Omental fat pad (tissue), 4 donors: ENCODE measurements around the gene CHCHD3. TPM values are rescaled to one million over a fixed set of nuclear protein-coding genes. Genes with fewer than 3 reads are reported as not detected.

Experiments
- ATAC-seq: fragments of 150-250 bp; one replicate; pipeline ENCODE4 v1.9.1; 2016; ENCODE audit warnings: mild to moderate bottlenecking, moderate library complexity; ENCODE audit not compliant: low FRiP score
- DNase-seq: peaks from one replicate; pipeline ENCODE4 v3.0.0-alpha.2; 2019; ENCODE audit warnings: low spot score
- total RNA-seq, 4 donors: library from RNA; depleted of rRNA; stranded (reverse); fragments of >200 nt; gene quantifications; one replicate each; pipeline ENCODE4 v1.1.0, GENCODE V29; 2016
- TF ChIP-seq, protein P1 (sequence below), 3 donors: fragments of 450-650 bp; IDR thresholded peaks; one replicate each; pipeline ENCODE4 v1.5.1; 2016 to 2017; ENCODE audit warnings: antibody characterized with exemption in 3 of 3, mild to moderate bottlenecking in 3 of 3, moderate library complexity in 2 of 3

Gene CHCHD3
- total RNA-seq, 4 donors from 2014 or later = 53.0 to 63.1 (median 56.5) TPM

DNA sequence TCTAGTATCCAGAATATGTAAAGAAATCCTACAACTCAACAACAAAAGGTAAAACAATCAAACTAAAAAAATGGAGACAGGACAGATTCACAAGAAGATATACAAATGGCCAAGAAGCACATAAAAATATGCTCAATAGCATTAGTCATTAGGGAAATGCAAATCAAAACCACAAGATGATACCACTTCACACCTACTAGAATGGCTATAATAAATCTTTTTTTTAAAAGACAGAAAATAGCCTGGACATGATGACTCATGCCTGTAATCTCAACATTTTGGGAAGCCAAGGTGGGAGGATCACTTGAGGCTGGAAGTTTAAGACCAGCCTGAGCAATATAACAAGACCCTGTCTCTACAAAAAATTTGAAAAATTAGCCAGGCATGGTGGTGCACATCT, 27.9 kb upstream of the CHCHD3 start:
- ATAC-seq (no peak), DNase-seq (no peak)
- TF ChIP-seq, protein P1, sequence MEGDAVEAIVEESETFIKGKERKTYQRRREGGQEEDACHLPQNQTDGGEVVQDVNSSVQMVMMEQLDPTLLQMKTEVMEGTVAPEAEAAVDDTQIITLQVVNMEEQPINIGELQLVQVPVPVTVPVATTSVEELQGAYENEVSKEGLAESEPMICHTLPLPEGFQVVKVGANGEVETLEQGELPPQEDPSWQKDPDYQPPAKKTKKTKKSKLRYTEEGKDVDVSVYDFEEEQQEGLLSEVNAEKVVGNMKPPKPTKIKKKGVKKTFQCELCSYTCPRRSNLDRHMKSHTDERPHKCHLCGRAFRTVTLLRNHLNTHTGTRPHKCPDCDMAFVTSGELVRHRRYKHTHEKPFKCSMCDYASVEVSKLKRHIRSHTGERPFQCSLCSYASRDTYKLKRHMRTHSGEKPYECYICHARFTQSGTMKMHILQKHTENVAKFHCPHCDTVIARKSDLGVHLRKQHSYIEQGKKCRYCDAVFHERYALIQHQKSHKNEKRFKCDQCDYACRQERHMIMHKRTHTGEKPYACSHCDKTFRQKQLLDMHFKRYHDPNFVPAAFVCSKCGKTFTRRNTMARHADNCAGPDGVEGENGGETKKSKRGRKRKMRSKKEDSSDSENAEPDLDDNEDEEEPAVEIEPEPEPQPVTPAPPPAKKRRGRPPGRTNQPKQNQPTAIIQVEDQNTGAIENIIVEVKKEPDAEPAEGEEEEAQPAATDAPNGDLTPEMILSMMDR (IDR thresholded peaks at IDR 0.05) = no peak

DNA sequence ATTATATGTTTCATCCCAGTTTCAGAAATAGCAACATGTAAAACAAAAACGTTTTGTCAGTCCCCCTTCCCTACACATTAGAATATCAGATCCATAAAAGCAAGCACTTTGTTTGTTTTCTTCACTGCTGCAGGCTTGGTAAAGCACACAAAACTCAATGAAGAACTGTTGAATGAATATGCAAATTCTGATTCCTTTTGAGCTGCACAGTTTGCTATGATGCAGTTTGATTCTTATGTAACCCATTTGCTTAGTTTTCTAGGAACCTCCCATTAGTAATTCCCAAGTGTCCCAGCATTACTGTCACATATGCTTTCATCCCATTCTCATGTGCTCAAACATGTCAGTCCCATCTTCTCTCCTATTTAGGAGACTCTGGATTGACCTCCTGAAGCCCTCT, 26.1 kb upstream of the CHCHD3 start:
- no peak for ATAC-seq
- TF ChIP-seq, protein P1 (IDR thresholded peaks at IDR 0.05) = no peak
- DNase-seq = no peak

- no peak for ATAC-seq
- TF ChIP-seq, protein P1 (IDR thresholded peaks at IDR 0.05) = no peak
- DNase-seq = no peak
Measured at GRCh38 chr7:133102276-133103060, 20.6 kb upstream of the CHCHD3 start.

DNA sequence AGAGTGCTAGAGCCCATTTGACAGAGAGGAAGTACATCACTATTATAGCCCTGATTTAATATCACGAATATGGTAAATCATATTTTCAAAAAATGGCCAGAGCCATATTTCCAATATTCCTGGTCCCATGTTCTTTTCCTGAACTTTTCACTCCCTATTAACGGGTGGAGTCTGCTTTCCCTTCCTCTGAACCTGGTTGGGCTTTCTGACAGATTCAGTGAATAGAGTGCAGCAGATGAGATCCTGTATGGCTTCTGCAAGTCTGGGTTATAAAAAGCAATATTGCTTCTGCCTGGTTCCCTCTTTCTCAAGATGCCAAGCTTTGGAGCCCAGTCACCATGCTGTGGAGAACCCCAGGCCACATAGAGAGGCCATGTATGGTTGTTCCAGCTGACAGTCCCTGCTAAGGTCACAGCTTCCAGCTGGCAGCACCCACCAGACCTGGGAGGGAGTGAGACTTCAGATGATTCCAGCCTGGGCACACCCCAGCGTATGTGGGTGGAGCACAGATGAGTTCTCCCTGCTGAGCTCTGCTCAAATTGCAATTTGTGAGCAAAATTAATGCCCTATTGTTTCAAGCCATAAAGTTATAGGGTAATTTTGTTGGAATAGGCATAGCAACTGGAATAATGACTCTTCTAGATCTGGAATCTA, 17.9 kb upstream of the CHCHD3 start:
- TF ChIP-seq, protein P1 (IDR thresholded peaks at IDR 0.05) = no peak
- DNase-seq = no peak
- no peak for ATAC-seq

DNA sequence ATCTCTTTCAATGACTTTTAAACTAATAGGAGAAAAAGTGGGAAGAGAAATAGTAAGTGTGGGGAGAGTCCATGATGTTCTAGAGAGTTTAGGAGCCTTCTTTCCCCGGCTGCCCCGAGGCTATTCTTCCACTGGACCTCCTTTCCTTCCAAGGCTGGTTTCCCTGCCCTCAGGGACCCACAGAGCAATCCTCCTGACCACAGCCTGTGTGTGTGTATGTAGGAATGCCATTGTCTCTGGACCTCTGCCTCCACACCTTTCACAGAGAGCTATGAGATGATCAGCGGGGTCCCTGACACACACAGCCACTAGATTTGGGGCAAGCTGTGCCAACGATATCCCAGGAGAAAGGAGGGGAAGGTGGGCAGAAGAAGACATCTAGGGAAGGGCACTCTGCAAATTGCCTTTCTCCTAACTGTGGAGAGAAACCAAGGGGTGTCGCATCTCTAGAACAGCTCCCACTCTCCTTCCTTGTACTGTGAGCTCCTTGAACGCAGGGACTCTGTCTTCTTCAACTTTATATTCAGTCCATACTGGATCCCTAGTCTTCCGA, 13.3 kb upstream of the CHCHD3 start:
- no peak for ATAC-seq
- no peak for DNase-seq
- TF ChIP-seq, protein P1 (IDR thresholded peaks at IDR 0.05) = no peak

- TF ChIP-seq, protein P1 (IDR thresholded peaks at IDR 0.05) = no peak
- DNase-seq = no peak
Measured at GRCh38 chr7:133091943-133092464, 10.1 kb upstream of the CHCHD3 start.

More at GRCh38 chr7:133091943-133092464, 10.1 kb upstream of the CHCHD3 start:
- ATAC-seq = no peak
